GM18907 (cell line): ENCODE data around the gene EFCC1.

Source experiments
- ATAC-seq: cut with Tn5 transposase; IDR thresholded peaks from one replicate; pipeline ENCODE4 v1.9.1; 2021; ENCODE audit warnings: mild to moderate bottlenecking, moderate library complexity; ENCODE audit not compliant: unreplicated experiment

EFCC1 gene

GRCh38 chr3:128994581-128995546 lies 6.2 kb upstream of the EFCC1 start:
- ATAC-seq, result no peak

GRCh38 chr3:128995737-128996136 lies 5.4 kb upstream of the EFCC1 start:
- no peak for ATAC-seq

GRCh38 chr3:128996200-128996599 lies 4.9 kb upstream of the EFCC1 start:
- ATAC-seq, result no peak

- no peak for ATAC-seq
Observed at GRCh38 chr3:128996726-128997125, 4.4 kb upstream of the EFCC1 start.

GRCh38 chr3:128997486-128998133 lies 3.5 kb upstream of the EFCC1 start:
- ATAC-seq, result no peak

GRCh38 chr3:128998561-128998960 lies 2.5 kb upstream of the EFCC1 start:
- ATAC-seq, result no peak

- ATAC-seq, result no peak
Observed at GRCh38 chr3:128999102-128999501, 2.0 kb upstream of the EFCC1 start.

GRCh38 chr3:129000742-129001100 lies 383 bp upstream of the EFCC1 start:
- no peak for ATAC-seq

GRCh38 chr3:129001806-129002572 lies 885 bp downstream of the EFCC1 start:
- no peak for ATAC-seq

GRCh38 chr3:129002573-129003569 lies 1.8 kb downstream of the EFCC1 start:
- ATAC-seq, result no peak

- ATAC-seq, result no peak
Observed at GRCh38 chr3:129003578-129004112, 2.5 kb downstream of the EFCC1 start.

GRCh38 chr3:129004639-129005295 lies 3.7 kb downstream of the EFCC1 start:
- ATAC-seq, result no peak

- ATAC-seq, result no peak
Observed at GRCh38 chr3:129005526-129006303, 4.6 kb downstream of the EFCC1 start.

- no peak for ATAC-seq
Observed at GRCh38 chr3:129006864-129007263, 5.8 kb downstream of the EFCC1 start.

GRCh38 chr3:129007792-129008191 lies 6.7 kb downstream of the EFCC1 start:
- no peak for ATAC-seq

GRCh38 chr3:129009266-129009665 lies 8.2 kb downstream of the EFCC1 start:
- ATAC-seq, result no peak

- no peak for ATAC-seq
Observed at GRCh38 chr3:129010310-129010956, 9.3 kb downstream of the EFCC1 start.

GRCh38 chr3:129013491-129013891 lies 12.4 kb downstream of the EFCC1 start:
- no peak for ATAC-seq
